H1 (cell line): ENCODE data around the gene SELENOF. TPM values are rescaled to one million over a fixed set of nuclear protein-coding genes. Genes with fewer than 3 reads are reported as not detected.

Experiments
- CTCF ChIA-PET: fragments of 300-600 bp; sonication (Branson Sonifier 250); formaldehyde crosslinking; loops from one replicate; lab custom pipeline; 2021; ENCODE audit not compliant: partially characterized antibody; lab: Charles Lee
- POLR2A ChIA-PET: fragments of 300-600 bp; sonication (Branson Sonifier 250); formaldehyde crosslinking; loops from one replicate; lab custom pipeline; 2021; ENCODE audit warnings: inconsistent platforms; ENCODE audit not compliant: partially characterized antibody; lab: Charles Lee
- DNase-seq, 2 experiments: peaks; one replicate each; pipeline versions ENCODE4 v3.0.0 to v3.0.0-alpha.2; 2010 to 2022; ENCODE audit warnings: low spot score in 2 of 2, low read depth in 1 of 2, mixed read lengths in 1 of 2
- FAIRE-seq: peaks from 2 replicates; lab custom pipeline; 2011; peaks lifted over from hg19 to GRCh38; lab: Jason Lieb, UNC
- H2AFZ ChIP-seq: 2 replicates; pipeline ENCODE4 v1.8.1; 2012; ENCODE audit warnings: low read length, inconsistent platforms
- H2AK5ac ChIP-seq: 2 replicates; pipeline ENCODE4 v1.6.1; 2013; ENCODE audit warnings: low read depth, low read length
- H2BK120ac ChIP-seq: replicated peaks from 2 replicates; pipeline ENCODE3; 2013; ENCODE audit warnings: low read depth, low read length, inconsistent platforms
- H2BK12ac ChIP-seq: 2 replicates; pipeline ENCODE4 v1.6.1; 2013; ENCODE audit warnings: low read depth, low read length
- H2BK15ac ChIP-seq: 2 replicates; pipeline ENCODE4 v1.6.1; 2013; ENCODE audit warnings: low read length
- H2BK20ac ChIP-seq: 2 replicates; pipeline ENCODE4 v1.6.1; 2013; ENCODE audit warnings: low read length
- H2BK5ac ChIP-seq: 2 replicates; pipeline ENCODE4 v1.6.1; 2013; ENCODE audit warnings: low read depth, low read length
- H3K14ac ChIP-seq: 2 replicates; pipeline ENCODE4 v1.6.1; 2013; ENCODE audit warnings: inconsistent platforms; ENCODE audit not compliant: insufficient read length
- H3K18ac ChIP-seq: 2 replicates; pipeline ENCODE4 v1.6.1; 2013; ENCODE audit warnings: low read length; ENCODE audit errors: extremely low read depth
- H3K23ac ChIP-seq: 2 replicates; pipeline ENCODE4 v1.6.1; 2013; ENCODE audit warnings: inconsistent platforms; ENCODE audit not compliant: insufficient read length
- H3K23me2 ChIP-seq: 2 replicates; pipeline ENCODE4 v1.6.1; 2013; ENCODE audit warnings: low read depth, low read length
- H3K27ac ChIP-seq: 2 replicates; pipeline ENCODE4 v1.6.1; 2011; ENCODE audit warnings: low read depth, low read length, inconsistent platforms
- H3K27me3 ChIP-seq, 4 experiments: replicated peaks in 1 of 4; 1 replicate in 1 of 4; 2 replicates in 3 of 4; pipeline versions ENCODE4 v1.6.1 to v1.8.1; 2011 to 2013; ENCODE audit warnings: low read length in 3 of 4, mild to moderate bottlenecking in 3 of 4, inconsistent platforms in 2 of 4, mixed read lengths in 2 of 4, moderate library complexity in 1 of 4; ENCODE audit not compliant: control insufficient read depth in 3 of 4, insufficient read depth in 3 of 4; ENCODE audit errors: extremely low read depth in 1 of 4
- H3K36me3 ChIP-seq, 4 experiments: 2 replicates each; pipeline versions ENCODE4 v1.6.1 to v1.8.1; 2011 to 2013; ENCODE audit warnings: mild to moderate bottlenecking in 4 of 4, low read length in 3 of 4, moderate library complexity in 2 of 4, control low read depth in 1 of 4, inconsistent platforms in 1 of 4; ENCODE audit not compliant: insufficient read depth in 4 of 4, control insufficient read depth in 2 of 4
- H3K4ac ChIP-seq: replicated peaks from 2 replicates; pipeline ENCODE3; 2013; ENCODE audit warnings: low read length, low read depth, mixed read lengths, inconsistent platforms; ENCODE audit not compliant: insufficient read length
- H3K4me1 ChIP-seq, 4 experiments: replicated peaks in 1 of 4; 1 replicate in 1 of 4; 2 replicates in 3 of 4; pipeline versions ENCODE4 v1.6.1 to v1.8.1; 2011 to 2013; ENCODE audit warnings: low read length in 3 of 4, inconsistent platforms in 2 of 4, mixed read lengths in 1 of 4; ENCODE audit not compliant: insufficient read depth in 4 of 4, control insufficient read depth in 3 of 4
- H3K4me2 ChIP-seq, 2 experiments: 2 replicates each; pipeline versions ENCODE4 v1.6.1 to v1.8.1; 2011 to 2013; ENCODE audit warnings: low read depth in 2 of 2, low read length in 2 of 2, control low read depth in 1 of 2, inconsistent platforms in 1 of 2, mild to moderate bottlenecking in 1 of 2; ENCODE audit not compliant: insufficient read depth in 1 of 2
- H3K4me3 ChIP-seq, 4 experiments: fragments of 200-600, 300-600 bp in 1 of 4; sonication (generic), shearing (Covaris generic), sonication (Bioruptor Twin) in 1 of 4; 2 replicates each; pipeline versions ENCODE4 v1.5.1 to v1.8.1; 2011 to 2016; ENCODE audit warnings: low read length in 4 of 4, low read depth in 3 of 4, control low read depth in 2 of 4, inconsistent platforms in 2 of 4, mild to moderate bottlenecking in 2 of 4, mixed read lengths in 1 of 4, moderate library complexity in 1 of 4; ENCODE audit not compliant: insufficient read depth in 2 of 4; ENCODE audit errors: extremely low read depth in 1 of 4
- H3K56ac ChIP-seq: replicated peaks from 2 replicates; pipeline ENCODE3; 2013; ENCODE audit warnings: low read depth, mild to moderate bottlenecking, mixed read lengths, low read length, inconsistent platforms; ENCODE audit not compliant: insufficient read length
- H3K79me1 ChIP-seq: 2 replicates; pipeline ENCODE4 v1.6.1; 2013; ENCODE audit warnings: low read depth, low read length, control low read depth
- H3K79me2 ChIP-seq, 2 experiments: 2 replicates each; pipeline versions ENCODE4 v1.6.1 to v1.8.1; 2012 to 2013; ENCODE audit warnings: low read length in 2 of 2, mild to moderate bottlenecking in 2 of 2, inconsistent platforms in 1 of 2; ENCODE audit not compliant: insufficient read depth in 2 of 2, control insufficient read depth in 1 of 2
- H3K9ac ChIP-seq, 4 experiments: replicated peaks in 1 of 4; 1 replicate in 1 of 4; 2 replicates in 3 of 4; pipeline versions ENCODE4 v1.6.1 to v1.8.1; 2011 to 2013; ENCODE audit warnings: low read depth in 3 of 4, low read length in 3 of 4, control low read depth in 2 of 4, mild to moderate bottlenecking in 2 of 4, moderate library complexity in 2 of 4, inconsistent platforms in 1 of 4; ENCODE audit errors: extremely low read depth in 1 of 4
- H3K9me3 ChIP-seq, 2 experiments: 2 replicates each; pipeline versions ENCODE4 v1.6.1 to v1.8.1; 2012 to 2013; ENCODE audit warnings: mild to moderate bottlenecking in 2 of 2, moderate library complexity in 2 of 2, control low read depth in 1 of 2, inconsistent platforms in 1 of 2, low read depth in 1 of 2, low read length in 1 of 2, mixed read lengths in 1 of 2; ENCODE audit not compliant: insufficient read depth in 2 of 2
- H4K20me1 ChIP-seq, 2 experiments: replicated peaks in 1 of 2; 2 replicates each; pipeline versions ENCODE3 to v1.8.1; 2011 to 2013; ENCODE audit warnings: inconsistent platforms in 2 of 2, low read length in 2 of 2, mild to moderate bottlenecking in 1 of 2; ENCODE audit not compliant: insufficient read depth in 2 of 2, control insufficient read depth in 1 of 2
- H4K5ac ChIP-seq: 2 replicates; pipeline ENCODE4 v1.6.1; 2013; ENCODE audit warnings: low read length, low read depth, mixed read lengths, inconsistent platforms; ENCODE audit not compliant: insufficient read length
- H4K8ac ChIP-seq: 2 replicates; pipeline ENCODE4 v1.8.0; 2013; ENCODE audit warnings: mild to moderate bottlenecking, moderate library complexity, low read length, inconsistent platforms; ENCODE audit not compliant: insufficient read depth; ENCODE audit errors: extremely low read depth
- H4K91ac ChIP-seq: replicated peaks from 2 replicates; pipeline ENCODE3; 2013; ENCODE audit warnings: low read length, mixed read lengths, inconsistent platforms; ENCODE audit not compliant: insufficient read length
- ASH2L ChIP-seq: fragments of 200-600, 300-600 bp; sonication (generic); IDR thresholded peaks from one replicate; pipeline ENCODE4 v1.7.1; 2017; ENCODE audit warnings: low read length
- CEBPB ChIP-seq: IDR thresholded peaks from 2 replicates; pipeline ENCODE4 v1.6.1; 2012; ENCODE audit warnings: low read depth, low read length
- CTBP2 ChIP-seq: IDR thresholded peaks from 2 replicates; pipeline ENCODE4 v1.7.0; 2011; ENCODE audit warnings: borderline replicate concordance, mild to moderate bottlenecking, moderate library complexity, mixed read lengths, low read length; ENCODE audit not compliant: insufficient read depth, insufficient read length
- E2F6 ChIP-seq: IDR thresholded peaks from 2 replicates; pipeline ENCODE4 v1.6.1; 2012; ENCODE audit warnings: inconsistent platforms
- KDM1A ChIP-seq: fragments of 200-600, 300-600 bp; sonication (generic); IDR thresholded peaks from 2 replicates; pipeline ENCODE4 v1.7.1; 2016; ENCODE audit warnings: mild to moderate bottlenecking, low read length, borderline replicate concordance
- POU5F1 ChIP-seq: IDR thresholded peaks from 2 replicates; pipeline ENCODE4 v1.6.1; 2011; ENCODE audit warnings: low read depth, mild to moderate bottlenecking, low read length, moderate library complexity
- RBBP5 ChIP-seq: IDR thresholded peaks from 2 replicates; pipeline ENCODE4 v1.7.1; 2012; ENCODE audit warnings: low read depth, mild to moderate bottlenecking, inconsistent platforms, low read length, moderate library complexity, borderline replicate concordance
- RNF2 ChIP-seq: fragments of 200-900, 300-1000 bp; sonication (generic); IDR thresholded peaks from 2 replicates; pipeline ENCODE4 v1.7.1; 2016; ENCODE audit warnings: borderline replicate concordance, low read depth, mild to moderate bottlenecking, antibody characterized with exemption, low read length; ENCODE audit not compliant: poor library complexity, severe bottlenecking; ENCODE audit errors: missing control alignments
- SAP30 ChIP-seq: fragments of 300-600 bp; sonication (generic); IDR thresholded peaks from 2 replicates; pipeline ENCODE4 v1.7.1; 2012; ENCODE audit warnings: low read length, moderate library complexity, mild to moderate bottlenecking, inconsistent platforms; ENCODE audit not compliant: insufficient read depth, insufficient replicate concordance
- SRF ChIP-seq: IDR thresholded peaks from 2 replicates; pipeline ENCODE4 v1.6.1; 2011; ENCODE audit warnings: mild to moderate bottlenecking, low read depth, low read length, moderate library complexity
- SUZ12 ChIP-seq: fragments of 200-600 bp; sonication (generic); IDR thresholded peaks from 2 replicates; pipeline ENCODE4 v1.6.1; 2012; ENCODE audit warnings: mild to moderate bottlenecking, inconsistent platforms, low read length, moderate library complexity, mixed read lengths
- TEAD4 ChIP-seq: IDR thresholded peaks from 2 replicates; pipeline ENCODE4 v1.6.1; 2012; ENCODE audit warnings: low read depth, low read length, inconsistent platforms, mixed read lengths
- WGBS, 2 experiments: shearing (Covaris generic) in 1 of 2; methylation state at CpG; one replicate each; pipeline versions ENCODE4 v1.1.6 to v1.1.7; 2013 to 2015; ENCODE audit warnings: low lambda C conversion rate in 2 of 2, mixed read lengths in 2 of 2, inconsistent platforms in 1 of 2, low coverage in 1 of 2, missing lambda C conversion rate in 1 of 2; ENCODE audit not compliant: insufficient replicate concordance in 2 of 2, insufficient coverage in 1 of 2, insufficient read length in 1 of 2; ENCODE audit errors: extremely low coverage in 1 of 2, missing lambda C conversion rate in 1 of 2; 5-methylcytosine and 5-hydroxymethylcytosine counted together
- polyA plus RNA-seq, 7 experiments: library from polyadenylated mRNA; depleted of rRNA in 3 of 7; stranded (reverse) in 5 of 7; unstranded in 2 of 7; fragments of >200 nt in 5 of 7; fragments of 200-250 nt in 2 of 7; gene quantifications; 1 replicate in 5 of 7; 2 replicates in 1 of 7; 4 replicates in 1 of 7; pipeline versions ENCODE4 v1.2.1 to v1.2.3, GENCODE V29; 2011 to 2013; ENCODE audit warnings: missing spikeins in 2 of 7, mixed read lengths in 2 of 7
- total RNA-seq: library from RNA; stranded (reverse); fragmentation: NEBNext Ultra II Directional; extraction: Animal tissue kit (Norgen Biotek cat#: 25700); gene quantifications from 2 replicates; pipeline ENCODE4 v1.2.1, GENCODE V29; 2021

The SELENOF gene
- total and polyA plus RNA-seq, 2 of the 8 experiments (the other 6 are each of a cell fraction or from before 2014, with no cell fraction given) = 70.7 to 163 TPM

- no peak overlapping the region for H2AK5ac ChIP-seq
- no peak overlapping the region for H3K4me2 ChIP-seq
- no peak overlapping the region for H3K23ac ChIP-seq
- H3K9me3 ChIP-seq = no peaks in the 10 kb centered on the region
- H3K23me2 ChIP-seq = no peaks in the 10 kb centered on the region
- H2BK15ac ChIP-seq = no peak overlapping the region
- no peak overlapping the region for H3K4ac ChIP-seq
- no peak overlapping the region for H4K8ac ChIP-seq
- H3K27me3 ChIP-seq = no peaks in the 10 kb centered on the region
- peaks cover 0 to 3% (median 0%) of the 10 kb centered on the region in 4 experiments; a peak in 2 of 8 replicates for H3K36me3 ChIP-seq
- H3K18ac ChIP-seq = no peak overlapping the region
- H3K4me3 ChIP-seq = no peak overlapping the region
- H2BK12ac ChIP-seq = no peak overlapping the region
- no peaks in the 10 kb centered on the region for H3K4me1 ChIP-seq
- no peak overlapping the region for H3K56ac ChIP-seq
- H3K27ac ChIP-seq = no peak overlapping the region
- FAIRE-seq (no peak), DNase-seq (no peak)
- no peak overlapping the region for H2BK20ac ChIP-seq
- H3K14ac ChIP-seq = no peak overlapping the region
- no peak overlapping the region for H3K9ac ChIP-seq
- no peak overlapping the region for H2BK120ac ChIP-seq
- H4K20me1 ChIP-seq = no peaks in the 10 kb centered on the region
- H3K79me2 ChIP-seq = no peaks in the 10 kb centered on the region
- no peak overlapping the region for H2BK5ac ChIP-seq
- WGBS, 2 experiments = 83% methylated on average over 2 of the region's 2 CpGs; no CpG with 5 or more reads in 1 of the 2 experiments
- H4K91ac ChIP-seq = no peak overlapping the region
- no peak overlapping the region for H4K5ac ChIP-seq
- no peak overlapping the region for H2AFZ ChIP-seq
- ChIA-PET CTCF (interaction anchor here (0.6 kb wide), 1 partner anchor 149 kb away, joined by 3 read pairs; no protein-coding TSS in a partner anchor), POLR2A (no interaction called here)
- H3K79me1 ChIP-seq = no peaks in the 10 kb centered on the region
- TF ChIP-seq SUZ12 (no peak), TEAD4 (no peak), SRF (no peak), E2F6 (no peak), POU5F1 (no peak), KDM1A (no peak), SAP30 (no peak), RBBP5 (no peak), ASH2L (no peak), CTBP2 (no peak), RNF2 (no peak), CEBPB (no peak)
Measured at GRCh38 chr1:86860020-86860419, 53.9 kb downstream of the SELENOF start.
